Gastrocnemius medialis (tissue), 4 donors: ENCODE results near the gene PTPN23. TPM values are rescaled to one million over a fixed set of nuclear protein-coding genes. Genes with fewer than 3 reads are reported as not detected.
A peak's percentile ranks its signal among the peaks of the same experiment; 100 is the strongest.

ENCODE experiments used
- ATAC-seq, 2 donors: fragments of 150-250 bp; one replicate each; pipeline ENCODE4 v1.9.1; 2016
- DNase-seq, 2 donors: peaks; one replicate each; pipeline ENCODE4 v3.0.0-alpha.2; 2019
- H3K27ac ChIP-seq, 4 donors: fragments of 200-600 bp; sonication (generic); 1 replicate in 1 of 4; 2 replicates in 3 of 4; pipeline ENCODE4 v1.5.1; 2016 to 2018; ENCODE audit warnings: mild to moderate bottlenecking in 2 of 4, moderate library complexity in 1 of 4
- H3K27me3 ChIP-seq, 3 donors: fragments of 200-600 bp; sonication (generic) in 2 of 3; 1 replicate in 1 of 3; 2 replicates in 2 of 3; pipeline versions ENCODE4 v1.5.1 to v1.6.0; 2016 to 2019; ENCODE audit warnings: mild to moderate bottlenecking in 1 of 3, moderate library complexity in 1 of 3
- H3K36me3 ChIP-seq, 2 donors: fragments of 200-600 bp; sonication (generic) in 1 of 2; one replicate each; pipeline ENCODE4 v1.5.1; 2017 to 2018
- H3K4me1 ChIP-seq, 2 donors: fragments of 200-600 bp; sonication (generic) in 1 of 2; one replicate each; pipeline ENCODE4 v1.5.1; 2016 to 2017; ENCODE audit warnings: mild to moderate bottlenecking in 2 of 2
- H3K4me3 ChIP-seq, 4 donors: fragments of 200-600 bp; sonication (generic) in 3 of 4; 1 replicate in 1 of 4; 2 replicates in 3 of 4; pipeline ENCODE4 v1.5.1; 2016 to 2019; ENCODE audit warnings: mild to moderate bottlenecking in 2 of 4
- H3K9me3 ChIP-seq, 3 donors: fragments of 200-600 bp; sonication (generic) in 2 of 3; 1 replicate in 1 of 3; 2 replicates in 2 of 3; pipeline ENCODE4 v1.5.1; 2016 to 2019
- CTCF ChIP-seq, 5 experiments: fragments of 450-650 bp in 3 of 5; fragments of 200-600 bp in 2 of 5; sonication (generic) in 2 of 5; IDR thresholded peaks in 4 of 5; conservative IDR thresholded peaks in 1 of 5; 1 replicate in 4 of 5; 2 replicates in 1 of 5; pipeline ENCODE4 v1.5.1; 2016 to 2019; ENCODE audit warnings: antibody characterized with exemption in 5 of 5, mild to moderate bottlenecking in 3 of 5, moderate library complexity in 3 of 5
- POLR2A ChIP-seq, 2 donors: fragments of 450-650 bp; IDR thresholded peaks; one replicate each; pipeline ENCODE4 v1.6.1; 2017; ENCODE audit warnings: antibody characterized with exemption in 2 of 2, mild to moderate bottlenecking in 2 of 2, moderate library complexity in 2 of 2
- in situ Hi-C, 4 donors: fragments of 200-750 bp; cut with MboI; loops; one replicate each; pipeline versions ENCODE4 v1.15.0 to v1.8.0; 2017; ENCODE audit warnings: low sequenced_read_pairs in 4 of 4
- intact Hi-C: fragments of 100-400 bp; cut with DNase I; formaldehyde crosslinking; loops from one replicate; pipeline ENCODE4 v1.15.1; 2023; ENCODE audit warnings: low total_unique reads
- total RNA-seq, 4 donors: library from RNA; depleted of rRNA; stranded (reverse); fragments of >200 nt; gene quantifications; one replicate each; pipeline versions ENCODE4 v1.1.0 to v1.2.3, GENCODE V29; 2016

PTPN23 gene
- total RNA-seq, 4 donors from 2014 or later: 10.5 to 37.3 (median 23.7) TPM

GRCh38 chr3:47432673-47433072 lies 51.9 kb downstream of the PTPN23 start:
- Histone ChIP-seq H3K27me3 (no peaks in the 10 kb centered on the region), H3K27ac (no peak overlapping the region), H3K36me3 (peaks cover 0 to 38% of the 10 kb centered on the region in 2 donors), H3K9me3 (no peaks in the 10 kb centered on the region), H3K4me1 (no peaks in the 10 kb centered on the region), H3K4me3 (no peak overlapping the region)
- TF ChIP-seq POLR2A (IDR thresholded peaks at IDR 0.05) (no peak), CTCF (IDR thresholded peaks at IDR 0.05 in 4 of 5, conservative IDR thresholded peaks at IDR 0.05 in 1 of 5) (no peak)
- in situ Hi-C loops (no loop called here), intact Hi-C loops (no loop called here)
- ATAC-seq (no peak), DNase-seq (no peak)

- Histone ChIP-seq H3K27me3 (no peaks in the 10 kb centered on the region), H3K9me3 (no peaks in the 10 kb centered on the region), H3K4me3 (no peak overlapping the region), H3K27ac (no peak overlapping the region), H3K4me1 (peaks cover 0 to 5% of the 10 kb centered on the region in 2 donors), H3K36me3 (peaks cover 0 to 28% of the 10 kb centered on the region in 2 donors)
- DNase-seq (no peak), ATAC-seq (no peak)
- TF ChIP-seq POLR2A (IDR thresholded peaks at IDR 0.05): no peak
- no peak for TF ChIP-seq CTCF (IDR thresholded peaks at IDR 0.05 in 4 of 5, conservative IDR thresholded peaks at IDR 0.05 in 1 of 5)
- intact Hi-C loops: no loop called here
- in situ Hi-C loops: no loop called here
These were observed 53.0 kb downstream of the PTPN23 start for GRCh38 chr3:47433796-47434195.

- H3K4me3 ChIP-seq: no peak overlapping the region
- TF ChIP-seq POLR2A (IDR thresholded peaks at IDR 0.05) (no peak), CTCF (IDR thresholded peaks at IDR 0.05 in 4 of 5, conservative IDR thresholded peaks at IDR 0.05 in 1 of 5) (no peak)
- no peak for ATAC-seq
- no peak for DNase-seq
- no peaks in the 10 kb centered on the region for H3K27me3 ChIP-seq
- intact Hi-C loops: no loop called here
- no peak overlapping the region for H3K27ac ChIP-seq
- peaks cover 0 to 10% of the 10 kb centered on the region in 2 donors for H3K4me1 ChIP-seq
- in situ Hi-C loops: no loop called here
- peaks cover 0 to 39% of the 10 kb centered on the region in 2 donors for H3K36me3 ChIP-seq
- no peaks in the 10 kb centered on the region for H3K9me3 ChIP-seq
These were observed 54.0 kb downstream of the PTPN23 start for GRCh38 chr3:47434849-47435248.

GRCh38 chr3:47436180-47436579 lies 55.4 kb downstream of the PTPN23 start:
- DNase-seq: no peak
- no peak for TF ChIP-seq POLR2A (IDR thresholded peaks at IDR 0.05)
- TF ChIP-seq CTCF (IDR thresholded peaks at IDR 0.05 in 4 of 5, conservative IDR thresholded peaks at IDR 0.05 in 1 of 5): no peak
- peaks cover 0 to 10% of the 10 kb centered on the region in 2 donors for H3K4me1 ChIP-seq
- intact Hi-C loops (no loop called here), in situ Hi-C loops (no loop called here)
- H3K27me3 ChIP-seq: no peaks in the 10 kb centered on the region
- H3K36me3 ChIP-seq: peaks cover 0 to 40% of the 10 kb centered on the region in 2 donors
- H3K4me3 ChIP-seq: no peak overlapping the region
- ATAC-seq: no peak
- H3K27ac ChIP-seq: no peak overlapping the region
- H3K9me3 ChIP-seq: no peaks in the 10 kb centered on the region

GRCh38 chr3:47440131-47440530 lies 59.3 kb downstream of the PTPN23 start:
- H3K4me3 ChIP-seq: no peak overlapping the region
- TF ChIP-seq CTCF (IDR thresholded peaks at IDR 0.05 in 4 of 5, conservative IDR thresholded peaks at IDR 0.05 in 1 of 5) (no peak), POLR2A (IDR thresholded peaks at IDR 0.05) (no peak)
- H3K9me3 ChIP-seq: no peaks in the 10 kb centered on the region
- DNase-seq: no peak
- H3K27ac ChIP-seq: peak overlapping the region in 3 of 4 donors; percentile 29 to 91 (median 85)
- H3K36me3 ChIP-seq: peaks cover 0 to 12% of the 10 kb centered on the region in 2 donors
- peaks cover 24 to 44% of the 10 kb centered on the region in 2 donors for H3K4me1 ChIP-seq
- ATAC-seq: no peak
- H3K27me3 ChIP-seq: no peaks in the 10 kb centered on the region
- in situ Hi-C loops: no loop called here
- intact Hi-C loops: no loop called here
